Ureter (tissue), 1 donor: ENCODE results near the gene GABPB2. TPM values are rescaled to one million over a fixed set of nuclear protein-coding genes. Genes with fewer than 3 reads are reported as not detected.
"Not testable (repeated sequence)": the region's sequence is repeated elsewhere in the genome, so short reads cannot be mapped to it uniquely, and the experiment has no call there.

Experiments used
- DNase-seq: peaks from one replicate; pipeline ENCODE4 v3.0.0-alpha.2; 2020; ENCODE audit warnings: low spot score
- total RNA-seq: library from RNA; stranded (reverse); gene quantifications from one replicate; pipeline ENCODE4 v1.2.4, GENCODE V29; 2023
- donor health status: DM: yes; HTN: yes; CAD: no.

Gene GABPB2
- total RNA-seq, 1 donor from 2014 or later = 26.6 TPM

DNA sequence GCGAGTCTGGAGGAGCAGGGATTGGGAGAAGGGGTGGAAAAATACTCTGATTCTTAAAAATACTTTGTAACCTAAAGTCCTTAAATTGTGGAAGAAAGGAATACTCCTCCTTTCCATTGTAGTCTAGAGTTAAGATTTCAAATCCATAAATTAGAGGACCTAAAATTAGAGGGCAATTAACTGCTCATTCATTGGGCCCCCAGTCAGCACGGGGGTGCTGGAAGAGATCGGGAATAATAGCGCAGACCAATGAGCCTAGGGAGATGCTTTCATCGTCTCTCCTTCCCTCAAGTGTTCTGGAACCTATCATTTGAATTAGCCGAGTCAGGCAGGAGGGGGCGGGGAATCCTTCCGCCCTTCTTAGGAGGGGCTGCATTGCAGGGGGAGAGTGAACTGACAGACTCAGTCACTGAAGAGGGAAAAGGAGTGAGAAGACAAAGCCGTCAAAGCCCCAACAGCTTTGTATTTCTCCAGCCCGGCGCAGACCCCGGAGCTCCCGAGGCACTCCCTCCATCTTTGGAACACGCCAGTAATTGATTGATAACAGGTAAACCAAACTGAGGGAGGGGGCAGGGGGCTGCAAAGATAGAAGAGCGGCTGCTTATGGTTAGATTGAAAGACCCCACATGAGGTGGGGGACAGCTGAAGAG is 10.4 kb upstream of the GABPB2 start, which contains the start of gene MLLT11:
Gene MLLT11, plus strand, starts transcription at position 391 of the 650 bp plus-strand sequence. CDS start 6,828 bp downstream, outside the sequence.
- no peak for DNase-seq

DNA sequence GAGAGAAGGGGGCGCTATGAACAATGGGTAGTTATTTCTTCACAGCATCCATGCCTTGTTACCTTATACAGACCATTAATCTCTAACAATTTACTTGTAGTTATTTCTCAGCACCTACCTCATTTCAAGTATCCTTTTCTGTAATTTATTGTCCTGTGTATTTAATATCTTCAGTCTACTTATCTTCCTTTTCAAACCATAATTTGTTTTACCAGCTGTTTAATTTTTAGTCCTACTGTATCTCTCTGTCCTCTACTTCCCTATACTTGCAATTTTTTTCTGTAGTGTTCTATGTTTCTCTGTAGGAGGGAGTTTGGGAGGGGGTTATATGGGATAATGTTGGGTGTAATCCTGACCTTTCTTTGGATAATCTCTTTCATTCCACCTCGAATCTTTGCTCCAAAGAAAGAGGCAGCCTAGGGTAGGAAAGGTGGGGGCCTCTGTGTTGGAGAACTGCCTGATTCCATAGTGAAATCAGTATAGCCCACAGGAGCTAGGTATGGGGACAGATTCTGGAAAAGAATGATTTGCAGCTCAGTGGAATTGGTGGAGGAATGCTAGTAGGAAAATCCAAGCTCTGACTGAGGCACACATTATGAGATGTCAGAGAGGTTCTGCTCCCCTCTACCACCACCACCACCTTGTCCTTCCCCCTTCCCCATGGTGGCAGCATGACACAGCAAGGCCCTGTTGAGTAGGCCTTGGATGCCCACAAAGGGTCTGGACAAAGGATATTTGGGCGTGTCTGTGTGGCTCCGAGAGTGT is 9.7 kb upstream of the GABPB2 start:
- DNase-seq = no peak

DNA sequence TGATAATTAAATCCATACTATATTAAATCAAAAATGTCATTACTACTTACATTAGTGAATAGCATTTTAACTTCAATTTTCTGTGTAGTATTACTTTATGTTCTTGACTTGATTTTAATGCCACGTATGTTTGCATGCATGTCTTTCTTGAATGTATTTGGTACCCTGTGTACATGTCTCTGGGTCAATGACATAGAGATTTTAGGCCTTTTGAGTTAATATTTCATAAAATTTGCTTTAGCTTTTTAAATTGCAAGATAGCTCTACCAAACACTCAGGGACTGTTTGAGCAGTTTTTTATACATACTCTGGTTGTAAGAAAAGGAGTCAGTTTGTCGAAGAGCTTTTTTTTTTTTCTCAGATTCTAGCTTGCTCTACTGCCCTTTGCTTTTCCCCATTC is 8.9 kb upstream of the GABPB2 start:
- DNase-seq = no peak

DNA sequence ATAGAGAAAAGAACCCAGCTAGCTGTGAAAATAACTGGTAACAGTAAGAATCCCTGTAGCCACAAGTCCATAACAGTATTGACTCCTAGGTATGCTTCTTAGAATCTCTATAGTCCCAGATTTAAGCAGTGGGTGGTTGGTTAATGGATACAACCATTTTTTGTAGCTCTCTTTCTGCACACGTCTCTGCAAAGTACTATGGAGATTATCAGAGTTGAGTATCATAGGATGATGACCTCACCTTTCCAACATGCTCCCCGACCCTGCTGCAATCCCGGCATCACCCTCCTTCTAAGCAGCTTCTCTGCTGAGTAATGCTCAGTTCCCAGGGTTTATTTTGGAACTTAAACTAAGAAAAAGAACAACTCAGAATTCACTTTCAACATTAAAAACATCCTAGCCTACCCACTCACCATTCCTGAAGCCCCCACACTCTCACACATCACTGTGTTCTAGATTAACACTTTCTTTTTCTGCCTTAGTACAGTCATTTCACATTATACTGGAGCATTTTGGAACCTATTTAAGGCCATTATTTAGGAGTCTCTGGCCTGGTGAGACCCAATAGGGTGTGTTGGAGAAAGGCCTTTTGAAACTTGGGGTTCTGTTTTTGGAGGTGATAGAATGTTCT is 7.7 kb upstream of the GABPB2 start:
- DNase-seq = no peak

DNA sequence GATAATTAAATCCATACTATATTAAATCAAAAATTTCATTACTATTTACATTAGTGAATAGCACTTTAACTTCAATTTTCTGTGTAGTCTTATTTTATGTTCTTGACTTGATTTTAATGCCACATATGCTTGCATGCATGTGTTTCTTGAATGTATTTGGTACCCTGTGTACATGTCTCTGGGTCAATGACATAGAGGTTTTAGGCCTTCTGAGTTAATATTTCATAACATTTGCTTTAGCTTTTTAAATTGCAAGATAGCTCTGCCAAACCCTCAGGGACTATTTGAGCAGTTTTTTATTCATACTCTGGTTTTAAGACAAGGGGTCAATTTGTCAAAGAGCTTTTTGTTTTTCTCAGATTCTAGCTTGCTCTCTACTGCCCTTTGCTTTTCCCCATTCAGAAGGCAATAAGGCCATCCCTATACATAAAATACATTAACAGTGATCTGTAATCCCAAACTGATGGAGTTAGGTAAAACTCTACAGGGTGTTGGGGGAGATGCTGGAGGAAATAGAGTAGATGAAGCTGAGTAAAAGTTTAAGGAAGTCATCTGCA is 5.4 kb upstream of the GABPB2 start:
- DNase-seq = no peak

DNA sequence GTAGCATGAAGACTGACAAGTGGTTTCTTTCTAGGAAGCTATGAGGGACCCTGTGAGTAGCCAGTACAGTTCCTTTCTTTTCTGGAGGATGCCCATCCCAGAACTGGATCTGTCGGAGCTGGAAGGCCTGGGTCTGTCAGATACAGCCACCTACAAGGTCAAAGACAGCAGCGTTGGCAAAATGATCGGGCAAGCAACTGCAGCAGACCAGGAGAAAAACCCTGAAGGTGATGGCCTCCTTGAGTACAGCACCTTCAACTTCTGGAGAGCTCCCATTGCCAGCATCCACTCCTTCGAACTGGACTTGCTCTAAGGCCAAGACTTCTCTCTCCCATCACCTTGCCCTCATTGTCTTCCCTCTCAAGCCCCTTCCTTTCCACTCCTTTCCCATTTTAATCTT is 3.4 kb upstream of the GABPB2 start:
- DNase-seq = no peak

DNA sequence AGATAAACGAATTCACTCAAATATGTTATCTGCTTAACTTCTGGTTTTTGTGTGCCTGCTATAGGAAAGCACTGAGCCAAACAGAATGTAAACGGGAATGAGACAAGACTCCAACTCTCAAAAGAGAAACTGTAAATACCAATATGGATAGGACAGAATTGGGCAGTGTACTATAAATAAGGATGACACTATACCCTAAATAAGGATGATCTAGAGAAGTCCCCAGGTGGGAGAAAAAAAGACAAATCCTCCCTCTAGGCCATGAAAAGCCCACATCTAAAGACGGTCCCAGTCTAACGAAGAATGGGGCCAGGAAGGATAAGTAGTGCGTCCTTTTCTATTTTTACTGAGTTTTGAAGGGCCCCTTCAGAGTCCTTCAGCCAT is 1.5 kb upstream of the GABPB2 start:
- no peak for DNase-seq

DNA sequence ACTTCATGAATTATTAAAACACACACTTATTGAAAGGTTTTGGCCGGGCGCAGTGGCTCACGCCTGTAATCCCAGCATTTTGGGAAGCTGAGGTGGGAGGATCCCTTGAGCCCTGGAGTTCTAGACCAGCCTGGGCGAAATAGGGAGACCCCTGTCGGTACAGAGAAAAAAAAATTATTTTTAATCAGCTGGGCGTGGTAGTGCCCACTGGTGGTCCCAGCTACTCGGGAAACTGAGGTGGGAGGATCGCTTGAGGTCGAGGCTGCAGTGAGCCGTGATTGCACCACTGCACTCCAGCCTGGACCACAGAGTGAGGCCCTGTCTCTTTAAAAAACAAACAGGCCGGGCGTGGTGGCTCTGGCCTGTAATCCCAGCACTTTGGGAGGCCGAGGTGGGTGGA is 1.7 kb downstream of the GABPB2 start:
- no peak for DNase-seq

DNA sequence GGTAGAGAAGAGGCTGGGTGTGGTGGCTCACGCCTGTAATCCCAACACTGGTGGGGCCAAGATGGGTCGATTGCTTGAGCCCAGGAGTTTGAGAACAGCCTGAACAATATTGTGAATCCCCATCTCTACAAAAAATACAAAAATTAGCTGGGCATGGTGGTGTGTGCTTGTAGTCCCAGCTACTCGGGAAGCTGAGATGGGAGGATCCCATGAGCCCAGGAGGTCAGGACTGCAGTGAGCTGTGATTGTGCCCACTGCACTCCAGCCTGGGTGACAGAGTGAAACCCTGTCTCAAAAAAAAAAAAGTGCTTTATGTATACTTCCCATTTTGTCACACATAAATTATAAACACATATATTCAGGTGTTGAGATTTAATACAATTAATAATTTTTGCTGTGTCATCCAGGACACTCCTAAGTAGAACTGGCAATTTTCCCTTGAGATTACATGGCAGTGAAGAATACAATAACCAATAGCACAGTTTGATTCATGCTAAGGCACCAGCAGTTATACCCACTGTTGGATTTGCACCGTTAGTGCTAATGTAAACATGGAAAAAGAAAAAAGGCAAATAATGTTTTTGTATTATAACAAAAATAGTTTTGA is 15.5 kb downstream of the GABPB2 start:
- DNase-seq = no peak

DNA sequence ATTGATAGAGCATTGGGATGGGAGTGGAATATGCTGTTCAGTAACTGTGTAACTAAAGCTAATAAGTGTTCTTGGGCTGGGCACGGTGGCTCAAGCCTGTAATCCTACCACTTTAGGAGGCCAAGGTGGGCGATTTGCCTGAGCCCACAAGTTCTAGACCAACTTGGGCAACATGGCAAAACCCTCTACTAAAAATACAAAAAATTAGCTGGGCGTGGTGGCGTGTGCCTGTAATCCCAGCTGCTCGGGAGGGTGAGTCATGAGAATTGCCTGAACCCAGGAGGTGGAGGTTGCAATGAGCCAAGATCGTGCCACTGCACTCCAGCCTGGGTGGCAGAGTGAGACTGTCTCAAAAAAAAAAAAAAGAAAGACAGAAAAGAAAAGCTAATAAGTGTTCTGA is 26.9 kb downstream of the GABPB2 start:
- DNase-seq = not testable (repeated sequence)

DNA sequence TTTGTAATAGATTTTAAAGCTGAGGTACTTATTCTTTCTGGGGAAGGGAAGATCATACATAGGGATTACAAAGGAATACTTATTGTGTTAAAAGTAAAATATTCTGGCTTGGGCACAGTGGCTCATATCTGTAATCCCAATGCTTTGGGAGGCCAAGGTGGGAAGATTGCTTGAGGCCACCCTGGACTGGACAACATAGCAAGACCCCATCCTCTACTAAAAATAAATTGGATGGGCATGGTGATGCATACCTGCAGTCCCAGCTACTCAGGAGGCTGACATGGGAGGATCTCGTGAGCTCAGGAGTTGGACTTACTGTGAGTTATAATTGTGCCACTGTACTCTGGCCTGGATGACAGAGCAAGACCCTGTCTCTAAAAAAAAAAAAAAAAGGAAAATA is 27.6 kb downstream of the GABPB2 start:
- DNase-seq = no peak

DNA sequence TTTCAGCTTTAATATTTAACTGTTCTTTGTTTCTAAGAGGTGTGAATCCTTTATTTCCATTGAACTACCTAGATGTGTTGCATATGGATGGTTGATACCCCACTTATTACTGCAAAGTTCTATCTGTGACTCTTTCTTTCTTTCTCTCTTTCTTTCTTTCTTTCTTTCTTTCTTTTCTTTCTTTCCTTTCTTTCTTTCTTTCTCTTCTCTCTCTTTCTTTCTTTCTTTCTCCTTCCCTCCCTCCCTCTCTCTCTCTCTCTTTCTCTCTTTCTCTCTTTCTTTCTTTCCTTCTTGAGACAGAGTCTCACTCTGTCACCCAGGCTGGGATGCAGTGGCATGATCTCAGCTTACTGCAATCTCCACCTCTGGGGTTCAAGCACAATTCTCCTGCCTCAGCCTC is 34.1 kb downstream of the GABPB2 start:
- DNase-seq = no peak

DNA sequence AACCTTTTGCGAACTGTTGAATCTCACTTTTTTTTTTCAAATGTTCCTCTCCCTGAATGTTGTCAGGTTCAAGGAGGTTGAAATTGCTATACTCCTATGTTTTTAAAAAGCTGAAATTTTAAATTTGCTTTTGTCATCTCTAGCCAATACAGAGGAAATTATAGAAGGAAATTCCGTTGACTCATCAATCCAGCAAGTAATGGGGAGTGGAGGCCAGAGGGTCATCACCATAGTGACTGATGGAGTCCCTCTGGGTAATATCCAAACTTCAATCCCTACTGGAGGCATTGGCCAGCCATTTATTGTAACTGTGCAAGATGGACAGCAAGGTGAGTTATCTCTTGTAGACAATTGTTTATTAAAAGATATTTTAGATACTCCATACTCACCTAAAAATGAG is 36.3 kb downstream of the GABPB2 start:
- DNase-seq = no peak

DNA sequence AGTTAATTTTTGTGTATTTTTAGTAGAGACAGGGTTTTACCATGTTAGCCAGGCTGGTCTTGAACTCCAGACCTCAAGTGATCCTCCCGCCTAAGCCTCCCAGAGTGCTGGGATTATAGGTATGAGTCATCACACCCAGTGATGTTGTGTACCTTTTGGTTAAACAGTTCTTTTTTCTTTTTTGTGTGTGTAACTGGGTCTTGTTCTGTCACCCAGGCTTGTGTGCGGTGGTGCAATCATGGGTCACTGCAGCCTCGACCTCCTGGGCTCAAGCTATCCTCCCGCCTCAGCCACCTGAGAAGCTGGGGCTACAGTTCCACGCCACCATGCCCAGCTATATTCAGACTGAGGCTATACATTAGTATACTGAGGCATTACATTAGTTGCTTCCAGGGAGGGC is 37.8 kb downstream of the GABPB2 start:
- no peak for DNase-seq

DNA sequence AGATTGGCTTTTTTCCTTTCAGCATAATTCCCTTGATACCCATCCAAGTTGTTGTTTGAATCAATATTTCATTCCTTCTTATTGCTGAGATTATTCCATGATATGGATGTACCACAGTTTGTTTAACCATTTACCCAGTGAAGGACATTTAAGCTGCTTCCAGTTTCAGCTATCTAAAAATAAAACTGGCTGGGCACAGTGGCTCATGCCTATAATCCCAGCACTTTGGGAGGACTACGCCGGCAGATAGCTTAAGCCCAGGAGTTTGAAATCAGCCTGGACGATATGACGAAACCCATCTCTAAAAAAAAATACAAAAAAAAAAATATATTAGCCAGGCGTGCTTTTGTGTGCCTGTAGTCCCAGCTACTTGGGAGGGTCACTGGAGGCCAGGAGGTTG is 43.3 kb downstream of the GABPB2 start:
- no peak for DNase-seq

DNA sequence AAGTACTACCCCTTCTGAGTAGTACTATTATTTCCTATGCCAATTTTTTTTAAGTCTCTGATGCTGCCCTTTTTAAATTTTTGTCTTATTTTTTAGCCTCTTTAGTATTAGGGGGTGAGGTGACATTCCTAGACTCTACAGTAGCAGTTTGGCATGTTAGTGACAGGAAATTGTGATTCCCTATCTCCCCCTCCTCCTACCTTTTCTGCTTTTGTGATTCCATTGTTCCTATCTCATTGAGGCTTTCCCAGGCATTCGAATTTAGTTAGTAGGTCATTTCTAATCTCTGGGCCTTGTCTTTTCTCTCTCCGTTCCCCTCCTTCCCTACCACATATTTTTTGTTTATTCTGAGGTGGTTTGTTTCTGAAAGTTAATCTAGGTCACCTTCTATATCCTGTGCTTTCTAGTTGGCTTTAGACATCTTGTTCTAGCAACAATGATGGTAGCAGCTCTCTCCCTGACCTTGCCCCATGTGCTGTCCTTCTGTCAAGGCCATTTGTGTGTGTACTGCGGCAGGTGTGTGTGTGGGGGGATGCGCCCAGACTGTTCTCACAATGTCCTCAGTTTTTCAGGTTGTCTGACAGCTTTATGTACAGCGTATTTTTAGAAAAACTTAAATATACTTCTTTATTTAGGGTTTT is 54.3 kb downstream of the GABPB2 start:
- no peak for DNase-seq

DNA sequence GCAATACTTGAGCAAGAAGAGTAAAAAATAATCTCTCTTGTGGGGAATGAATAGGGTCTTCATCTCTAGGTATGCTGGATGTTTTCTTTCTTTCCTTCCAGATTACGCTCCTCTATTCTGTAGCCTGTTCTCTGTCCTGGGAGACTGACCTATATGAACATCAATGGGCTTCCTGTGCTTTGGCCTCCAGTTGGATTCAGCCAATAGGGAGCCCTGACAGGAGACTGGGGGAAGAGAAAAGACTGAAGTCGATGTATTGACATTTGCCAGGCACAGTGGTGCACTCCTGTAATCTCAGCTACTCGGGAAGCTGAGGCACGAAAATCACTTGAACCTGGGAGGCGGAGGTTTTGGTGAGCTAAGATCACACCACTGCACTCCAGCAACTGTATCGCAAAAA is 58.2 kb downstream of the GABPB2 start:
- DNase-seq = no peak

DNA sequence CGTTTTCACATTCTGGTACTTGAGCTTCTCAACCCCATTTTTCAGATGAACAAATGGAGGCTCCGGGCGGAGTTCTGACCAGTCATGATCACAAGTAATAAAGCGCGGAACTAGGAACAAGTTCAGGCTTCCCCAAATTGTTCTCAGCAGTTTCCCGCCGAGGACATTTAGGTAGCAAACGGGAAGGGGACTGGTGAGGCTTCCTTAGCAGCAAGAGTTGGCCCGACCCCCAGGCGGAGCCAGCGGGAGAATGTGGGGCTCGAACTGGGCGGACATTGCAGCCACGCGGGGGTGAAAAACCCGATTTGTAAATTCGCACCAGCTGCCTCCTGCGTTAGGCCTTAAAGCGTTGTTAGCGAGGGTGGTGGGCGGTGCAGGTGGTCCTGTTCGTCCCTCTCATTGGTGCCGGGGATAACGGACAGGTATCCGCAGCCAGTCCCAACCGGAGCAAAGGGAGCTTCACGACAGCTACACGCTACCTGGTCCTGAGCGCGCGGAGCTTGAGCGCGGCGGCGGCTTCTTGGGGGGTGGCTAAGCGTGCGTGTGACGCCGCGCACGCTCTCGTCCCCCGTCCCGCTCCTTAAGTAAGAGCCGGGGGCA is 60.5 kb downstream of the GABPB2 start:
- peak; percentile 90 for DNase-seq

DNA sequence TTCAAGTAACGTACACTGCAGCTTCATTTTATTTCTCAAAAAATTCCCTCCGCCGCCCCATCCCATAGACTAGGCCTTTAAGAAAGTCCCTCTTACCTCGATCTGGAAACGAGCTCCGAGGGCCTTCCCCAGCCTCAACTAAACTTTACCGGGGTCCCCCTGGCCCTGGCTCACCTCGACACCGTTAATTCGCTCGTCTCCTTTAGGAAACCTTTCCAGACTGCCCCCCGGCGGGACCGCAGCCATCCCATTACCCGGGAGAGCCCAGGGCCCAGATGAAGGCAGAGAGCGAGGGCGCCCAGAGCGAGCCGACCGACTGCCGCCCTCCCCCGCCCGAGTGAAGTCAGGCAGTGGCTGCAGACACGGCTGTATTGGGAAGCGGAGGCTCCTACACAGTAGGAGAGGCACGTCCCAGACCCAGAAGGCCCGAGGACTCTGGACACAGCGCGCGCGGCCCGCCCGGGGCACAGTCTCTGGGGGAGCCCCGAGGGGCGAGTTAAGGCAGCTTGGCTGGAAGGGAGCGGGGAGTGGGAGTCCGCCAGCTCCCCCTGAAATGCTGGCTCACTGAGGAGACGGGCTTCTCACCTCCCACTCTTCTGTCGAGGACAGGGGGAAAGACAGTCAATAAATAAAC is 61.3 kb downstream of the GABPB2 start:
- DNase-seq = no peak

DNA sequence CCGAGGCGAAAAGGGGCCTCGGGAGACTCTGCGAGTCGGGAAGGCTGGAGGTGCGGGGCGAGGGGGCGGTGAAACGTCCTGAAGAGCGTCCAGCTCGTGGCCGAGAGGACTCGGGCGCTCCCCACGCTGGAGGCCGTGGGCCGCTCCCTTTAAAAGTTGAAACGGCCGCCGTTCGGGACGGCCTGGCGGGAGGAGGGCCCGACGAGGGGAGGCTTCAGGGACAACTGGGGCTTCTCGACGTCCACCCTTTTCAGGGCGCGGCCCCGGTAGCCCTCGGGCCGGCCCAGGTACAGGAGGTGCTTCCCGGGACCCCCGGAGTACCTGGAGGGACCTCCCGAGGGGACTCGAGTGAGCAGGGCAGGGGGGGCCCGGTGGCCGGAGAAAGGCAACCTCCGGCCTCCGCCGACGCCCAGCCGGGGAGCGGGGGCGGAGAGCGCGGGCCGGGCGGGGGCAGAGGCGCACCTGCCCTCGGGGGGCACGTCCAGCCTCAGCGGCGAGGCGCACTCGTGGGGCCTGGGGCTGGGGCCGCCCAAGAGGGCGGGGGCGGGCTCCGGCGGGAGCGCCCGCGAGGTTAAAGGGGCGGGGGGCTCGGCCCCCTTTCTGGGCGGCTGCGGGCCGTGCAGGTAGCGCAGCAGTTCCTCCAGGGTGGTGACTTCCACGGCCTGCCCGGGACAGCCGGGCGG is 61.9 kb downstream of the GABPB2 start:
- DNase-seq = no peak
